Natural killer cell (primary cell): ENCODE results near the gene MUC4. TPM values are rescaled to one million over a fixed set of nuclear protein-coding genes. Genes with fewer than 3 reads are reported as not detected.
"Not testable (repeated sequence)": the region's sequence is repeated elsewhere in the genome, so short reads cannot be mapped to it uniquely, and the experiment has no call there.

Experiments used
- ATAC-seq, 3 donors: fragments of 150-1000 bp in 2 of 3; fragments of 200-7000 bp in 1 of 3; cut with Tn5 transposase; 1 replicate in 1 of 3; 2 replicates in 2 of 3; pipeline ENCODE4 v1.10.0; 2021; ENCODE audit warnings: mild to moderate bottlenecking in 2 of 3, moderate library complexity in 2 of 3
- DNase-seq, 2 donors: peaks; one replicate each; pipeline versions ENCODE4 v3.0.0 to v3.0.0-alpha.2; 2013 to 2021; ENCODE audit warnings: mixed read lengths in 1 of 2
- H3K27ac ChIP-seq: one replicate; pipeline ENCODE4 v1.5.1; 2013; ENCODE audit warnings: mild to moderate bottlenecking, low read length
- H3K27me3 ChIP-seq: one replicate; pipeline ENCODE4 v1.6.1; 2013; ENCODE audit warnings: low read length; ENCODE audit not compliant: control insufficient read depth, insufficient read depth
- H3K36me3 ChIP-seq: one replicate; pipeline ENCODE4 v1.6.1; 2013; ENCODE audit warnings: low read length; ENCODE audit not compliant: control insufficient read depth, insufficient read depth
- H3K4me1 ChIP-seq: one replicate; pipeline ENCODE4 v1.6.1; 2013; ENCODE audit warnings: low read length; ENCODE audit not compliant: control insufficient read depth, insufficient read depth
- H3K4me3 ChIP-seq: one replicate; pipeline ENCODE4 v1.5.1; 2013; ENCODE audit warnings: low read length
- H3K9me3 ChIP-seq: one replicate; pipeline ENCODE4 v1.6.1; 2013; ENCODE audit warnings: low read length; ENCODE audit not compliant: control insufficient read depth, insufficient read depth
- H3K27ac Mint-ChIP-seq, 2 donors: one replicate each; pipeline ENCODE4 v1.8.0; 2022; ENCODE audit warnings: mild to moderate bottlenecking in 2 of 2, mixed read lengths in 2 of 2, moderate library complexity in 1 of 2
- H3K27me3 Mint-ChIP-seq, 2 donors: one replicate each; pipeline ENCODE4 v1.8.0; 2022; ENCODE audit warnings: low read depth in 2 of 2, mixed read lengths in 2 of 2
- H3K36me3 Mint-ChIP-seq: one replicate; pipeline ENCODE4 v1.8.0; 2022; ENCODE audit warnings: mixed read lengths
- H3K4me1 Mint-ChIP-seq, 2 donors: one replicate each; pipeline ENCODE4 v1.8.0; 2022; ENCODE audit warnings: mixed read lengths in 2 of 2
- H3K4me3 Mint-ChIP-seq: one replicate; pipeline ENCODE4 v1.8.0; 2022; ENCODE audit warnings: mild to moderate bottlenecking, moderate library complexity, mixed read lengths
- H3K9me3 Mint-ChIP-seq, 2 donors: one replicate each; pipeline ENCODE4 v1.8.0; 2022; ENCODE audit warnings: mixed read lengths in 2 of 2
- WGBS: methylation state at CpG from one replicate; pipeline ENCODE4 v1.1.7; 2013; ENCODE audit warnings: missing lambda C conversion rate; ENCODE audit not compliant: insufficient coverage; 5-methylcytosine and 5-hydroxymethylcytosine counted together
- intact Hi-C: fragments of 100-400 bp; cut with micrococcal nuclease; formaldehyde crosslinking; loops from one replicate; pipeline ENCODE4 v1.14.2; 2022
- total RNA-seq, 4 donors: library from RNA; stranded (reverse); fragments of 120-200 nt in 1 of 4; gene quantifications; one replicate each; pipeline versions ENCODE4 v1.2.3 to v1.2.4, GENCODE V29; 2013 to 2022
- TF ChIP-seq, protein P1 (sequence below): fragments of 200-600 bp; IDR thresholded peaks from one replicate; pipeline ENCODE4 v1.8.0; 2022; ENCODE audit warnings: antibody characterized with exemption

Gene MUC4
- total RNA-seq, 3 donors from 2014 or later (not counting 1 experiment from before 2014, with no cell fraction given) = 0.05 to 1.7 (median 0.38) TPM

DNA sequence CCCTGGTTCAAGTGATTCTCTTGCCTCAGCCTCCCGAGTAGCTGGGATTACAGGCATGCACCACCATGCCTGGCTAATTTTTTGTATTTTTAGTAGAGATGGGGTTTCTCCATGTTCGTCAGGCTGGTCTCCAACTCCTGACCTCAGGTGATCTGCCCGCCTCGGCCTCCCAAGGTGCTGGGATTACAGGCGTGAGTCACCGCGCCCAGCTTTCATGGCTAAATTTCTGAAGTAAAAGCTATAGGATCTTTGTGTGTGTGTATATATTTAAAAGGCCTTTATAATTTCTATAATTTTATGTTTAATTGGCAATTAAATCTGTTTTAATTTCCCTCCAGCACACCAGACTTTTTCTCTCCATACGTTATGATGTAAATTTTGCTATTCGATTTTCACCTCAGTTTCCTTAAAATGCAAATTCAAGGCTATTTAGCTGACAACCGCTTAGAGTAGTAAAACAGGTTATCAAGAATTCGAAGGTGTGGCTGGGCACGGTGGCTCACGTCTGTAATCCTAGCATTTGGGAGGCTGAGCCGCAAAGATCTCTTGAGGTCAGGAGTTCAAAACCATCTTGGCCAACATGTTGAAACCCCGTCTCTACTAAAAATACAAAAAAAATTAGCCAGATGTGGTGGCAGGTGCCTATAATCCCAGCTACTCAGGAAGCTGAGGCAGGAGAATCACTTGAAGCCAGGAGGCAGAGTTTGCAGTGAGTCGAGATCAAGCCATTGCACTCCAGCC, 92.0 kb downstream of the MUC4 start:
- DNase-seq, H3K4me3 ChIP-seq, H3K27me3 ChIP-seq, H3K27ac Mint-ChIP-seq, H3K9me3 Mint-ChIP-seq, H3K36me3 Mint-ChIP-seq, intact Hi-C loops, H3K27me3 Mint-ChIP-seq, H3K9me3 ChIP-seq, H3K4me1 ChIP-seq, ATAC-seq, H3K36me3 ChIP-seq, H3K27ac ChIP-seq, H3K4me3 Mint-ChIP-seq, H3K4me1 Mint-ChIP-seq: not testable (repeated sequence)
- WGBS = 91% methylated on average over 16 of the region's 16 CpGs

- intact Hi-C loops = no loop called here
- ATAC-seq = no peak
- Mint-ChIP-seq H3K36me3 (peaks cover 10% of the 10 kb centered on the region), H3K9me3 (no peaks in the 10 kb centered on the region), H3K27ac (no peak overlapping the region), H3K27me3 (no peaks in the 10 kb centered on the region), H3K4me3 (no peak overlapping the region), H3K4me1 (no peaks in the 10 kb centered on the region)
- Histone ChIP-seq H3K27me3 (no peaks in the 10 kb centered on the region), H3K4me1 (no peaks in the 10 kb centered on the region), H3K36me3 (peaks cover 12% of the 10 kb centered on the region), H3K9me3 (no peaks in the 10 kb centered on the region), H3K27ac (no peak overlapping the region), H3K4me3 (no peak overlapping the region)
- TF ChIP-seq, protein P1, sequence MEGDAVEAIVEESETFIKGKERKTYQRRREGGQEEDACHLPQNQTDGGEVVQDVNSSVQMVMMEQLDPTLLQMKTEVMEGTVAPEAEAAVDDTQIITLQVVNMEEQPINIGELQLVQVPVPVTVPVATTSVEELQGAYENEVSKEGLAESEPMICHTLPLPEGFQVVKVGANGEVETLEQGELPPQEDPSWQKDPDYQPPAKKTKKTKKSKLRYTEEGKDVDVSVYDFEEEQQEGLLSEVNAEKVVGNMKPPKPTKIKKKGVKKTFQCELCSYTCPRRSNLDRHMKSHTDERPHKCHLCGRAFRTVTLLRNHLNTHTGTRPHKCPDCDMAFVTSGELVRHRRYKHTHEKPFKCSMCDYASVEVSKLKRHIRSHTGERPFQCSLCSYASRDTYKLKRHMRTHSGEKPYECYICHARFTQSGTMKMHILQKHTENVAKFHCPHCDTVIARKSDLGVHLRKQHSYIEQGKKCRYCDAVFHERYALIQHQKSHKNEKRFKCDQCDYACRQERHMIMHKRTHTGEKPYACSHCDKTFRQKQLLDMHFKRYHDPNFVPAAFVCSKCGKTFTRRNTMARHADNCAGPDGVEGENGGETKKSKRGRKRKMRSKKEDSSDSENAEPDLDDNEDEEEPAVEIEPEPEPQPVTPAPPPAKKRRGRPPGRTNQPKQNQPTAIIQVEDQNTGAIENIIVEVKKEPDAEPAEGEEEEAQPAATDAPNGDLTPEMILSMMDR = no peak
- 85% methylated on average over 7 of the region's 7 CpGs for WGBS
- no peak for DNase-seq
Measured at GRCh38 chr3:195718477-195718984, 93.2 kb downstream of the MUC4 start.

DNA sequence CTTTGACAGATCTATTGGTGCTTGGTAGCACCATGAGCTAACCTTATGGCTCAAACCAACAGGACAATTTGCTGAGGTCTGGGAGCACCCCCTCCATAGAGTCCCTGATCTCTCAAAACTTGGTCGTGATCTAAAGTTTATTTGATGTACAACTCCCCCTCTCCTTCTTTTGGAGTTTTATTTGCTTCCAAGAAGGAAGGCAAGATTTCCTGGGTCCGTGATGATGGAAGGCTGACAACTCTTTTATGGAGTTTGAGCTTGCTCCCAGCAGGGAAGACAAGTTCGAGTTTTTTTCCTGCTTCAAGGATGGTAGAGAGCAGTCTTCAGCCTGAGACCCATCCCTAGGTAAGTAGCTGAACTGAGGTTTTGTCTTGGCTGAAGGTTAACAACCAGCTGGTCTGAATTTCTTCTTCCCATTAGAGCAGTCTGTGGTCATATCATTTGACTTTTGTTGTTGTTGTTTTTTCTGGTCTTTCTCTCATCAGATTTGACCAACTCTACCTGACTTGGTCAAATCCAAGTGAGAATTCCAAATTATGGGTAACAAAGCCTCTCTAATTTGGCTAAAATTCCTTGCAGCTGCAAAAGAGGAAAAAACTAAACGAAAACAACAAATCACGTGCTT, 93.8 kb downstream of the MUC4 start:
- intact Hi-C loops = no loop called here
- Mint-ChIP-seq H3K4me3 (no peak overlapping the region), H3K27me3 (no peaks in the 10 kb centered on the region), H3K27ac (no peak overlapping the region), H3K9me3 (no peaks in the 10 kb centered on the region), H3K4me1 (no peaks in the 10 kb centered on the region), H3K36me3 (peaks cover 10% of the 10 kb centered on the region)
- H3K9me3 ChIP-seq = no peaks in the 10 kb centered on the region
- TF ChIP-seq, protein P1 = no peak
- DNase-seq (no peak), ATAC-seq (no peak)
- no peaks in the 10 kb centered on the region for H3K4me1 ChIP-seq
- WGBS = 75% methylated on average over 5 of the region's 5 CpGs
- H3K27me3 ChIP-seq = no peaks in the 10 kb centered on the region
- H3K27ac ChIP-seq = no peak overlapping the region
- H3K36me3 ChIP-seq = peaks cover 12% of the 10 kb centered on the region
- H3K4me3 ChIP-seq = no peak overlapping the region

DNA sequence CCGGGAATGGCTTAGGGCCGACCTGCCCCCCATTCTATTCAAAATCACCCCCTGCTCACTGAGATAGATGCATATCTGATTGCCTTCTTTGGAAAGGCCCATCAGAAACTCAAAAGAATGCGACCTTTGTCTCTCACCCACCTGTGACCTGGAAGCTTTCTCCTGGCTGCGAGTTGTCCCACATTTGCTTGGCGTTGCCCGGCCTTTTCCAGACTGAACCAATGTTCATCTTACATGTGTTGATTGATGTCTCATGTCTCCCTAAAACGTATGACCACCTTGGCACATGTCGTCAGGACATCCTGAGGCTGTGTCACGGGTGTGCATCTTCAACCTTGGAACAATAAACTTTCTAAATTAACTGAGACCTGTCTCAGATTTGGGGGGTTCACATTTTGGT, 94.3 kb downstream of the MUC4 start:
- ATAC-seq (no peak), DNase-seq (no peak)
- H3K4me3 ChIP-seq = no peak overlapping the region
- TF ChIP-seq, protein P1 = no peak
- Mint-ChIP-seq H3K9me3 (no peaks in the 10 kb centered on the region), H3K4me1 (no peaks in the 10 kb centered on the region), H3K27ac (no peak overlapping the region), H3K4me3 (no peak overlapping the region), H3K27me3 (no peaks in the 10 kb centered on the region), H3K36me3 (peaks cover 10% of the 10 kb centered on the region)
- no peak overlapping the region for H3K27ac ChIP-seq
- intact Hi-C loops = no loop called here
- H3K36me3 ChIP-seq = peaks cover 12% of the 10 kb centered on the region
- WGBS = 80% methylated on average over 9 of the region's 9 CpGs
- no peaks in the 10 kb centered on the region for H3K27me3 ChIP-seq
- H3K4me1 ChIP-seq = no peaks in the 10 kb centered on the region
- no peaks in the 10 kb centered on the region for H3K9me3 ChIP-seq
